KMS-11 (cell line): ENCODE data around the gene RAP2C.

Experiments used
- H2AFZ ChIP-seq: fragments of 200-600 bp; sonication (generic); 2 replicates; pipeline ENCODE4 v1.6.1; 2016; ENCODE audit warnings: antibody characterized with exemption, mixed run types, low read depth
- H3K27ac ChIP-seq: fragments of 200-600 bp; sonication (generic); 2 replicates; pipeline ENCODE4 v1.6.1; 2016; ENCODE audit warnings: mild to moderate bottlenecking, mixed run types
- H3K27me3 ChIP-seq: fragments of 200-600 bp; sonication (generic); 2 replicates; pipeline ENCODE4 v1.6.1; 2017; ENCODE audit warnings: mild to moderate bottlenecking, low read depth, mixed run types, moderate library complexity; ENCODE audit not compliant: insufficient read depth
- H3K36me3 ChIP-seq: fragments of 200-600 bp; sonication (generic); 2 replicates; pipeline ENCODE4 v1.6.1; 2017; ENCODE audit warnings: mild to moderate bottlenecking, mixed run types; ENCODE audit not compliant: insufficient read depth
- H3K4me1 ChIP-seq: fragments of 200-600 bp; sonication (generic); 2 replicates; pipeline ENCODE4 v1.6.1; 2016; ENCODE audit warnings: mild to moderate bottlenecking, low read depth, mixed run types; ENCODE audit not compliant: poor library complexity, severe bottlenecking
- H3K4me2 ChIP-seq: fragments of 200-600 bp; sonication (generic); 2 replicates; pipeline ENCODE4 v1.7.0; 2016; ENCODE audit warnings: mild to moderate bottlenecking, mixed run types
- H3K4me3 ChIP-seq: fragments of 200-600 bp; sonication (generic); IDR thresholded peaks from 2 replicates; pipeline ENCODE4 v1.6.1; 2017; ENCODE audit warnings: low read depth, low read length, mixed read lengths; ENCODE audit not compliant: insufficient read depth
- H3K79me2 ChIP-seq: fragments of 200-600 bp; sonication (generic); 2 replicates; pipeline ENCODE4 v1.6.1; 2016; ENCODE audit warnings: low read depth, mixed run types; ENCODE audit not compliant: insufficient read depth
- H3K9ac ChIP-seq: fragments of 200-600 bp; sonication (generic); 2 replicates; pipeline ENCODE4 v1.6.1; 2016; ENCODE audit warnings: mild to moderate bottlenecking, mixed run types
- H4K20me1 ChIP-seq: fragments of 200-600 bp; sonication (generic); 2 replicates; pipeline ENCODE4 v1.6.1; 2016; ENCODE audit warnings: mild to moderate bottlenecking, mixed run types; ENCODE audit not compliant: insufficient read depth
- CTCF ChIP-seq: fragments of 200-600 bp; sonication (generic); conservative IDR thresholded peaks from 2 replicates; pipeline ENCODE4 v1.6.1; 2017; ENCODE audit warnings: low read depth, mild to moderate bottlenecking, antibody characterized with exemption, low read length, moderate library complexity, mixed read lengths

RAP2C gene

DNA sequence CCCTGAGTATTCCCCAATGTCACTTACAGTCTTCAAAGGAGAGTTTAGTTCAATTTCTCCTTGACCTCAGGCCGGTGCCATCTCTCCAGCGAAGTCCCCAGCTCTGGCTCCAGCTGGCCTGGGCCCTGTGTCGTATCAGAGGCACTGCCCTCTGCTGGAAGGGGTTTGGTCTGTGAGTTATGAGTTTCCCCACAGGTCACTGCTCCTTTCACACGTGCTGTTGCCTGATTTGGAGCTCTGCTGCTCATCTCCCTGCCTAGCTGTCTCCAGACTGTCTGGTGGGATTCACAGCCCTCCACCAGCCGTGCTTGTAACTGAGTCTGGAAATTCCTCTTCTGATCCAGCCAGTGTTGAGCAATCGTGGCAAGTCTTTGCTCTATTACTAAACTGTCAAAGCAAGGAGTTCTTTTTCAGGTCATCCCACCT lies at the start of gene RAP2C:
TSS of gene RAP2C (minus strand) at position 105 of the 426 bp plus-strand sequence. CDS start 2,179 bp downstream, outside the sequence.
- TF ChIP-seq CTCF, result peak; percentile 8; the same call in 1 of the 2 replicates
- peaks cover 27% of the 10 kb centered on the region for H3K4me1 ChIP-seq
- H4K20me1 ChIP-seq, result no peaks in the 10 kb centered on the region; the same call in 1 of the 2 replicates
- no peaks in the 10 kb centered on the region for H3K36me3 ChIP-seq
- peak within 1 kb of the TSS; percentile 95 for H3K4me2 ChIP-seq
- peak within 1 kb of the TSS; percentile 64 for H2AFZ ChIP-seq
- H3K27ac ChIP-seq, result peak within 1 kb of the TSS; percentile 79
- peaks cover 19% of the 10 kb centered on the region for H3K79me2 ChIP-seq
- H3K4me3 ChIP-seq, result no peak within 1 kb of the TSS
- peak within 1 kb of the TSS; percentile 76 for H3K9ac ChIP-seq
- H3K27me3 ChIP-seq, result no peaks in the 10 kb centered on the region

- no peak for TF ChIP-seq CTCF
Measured at GRCh38 chrX:132267392-132267791, 48.1 kb upstream of the RAP2C start.

DNA sequence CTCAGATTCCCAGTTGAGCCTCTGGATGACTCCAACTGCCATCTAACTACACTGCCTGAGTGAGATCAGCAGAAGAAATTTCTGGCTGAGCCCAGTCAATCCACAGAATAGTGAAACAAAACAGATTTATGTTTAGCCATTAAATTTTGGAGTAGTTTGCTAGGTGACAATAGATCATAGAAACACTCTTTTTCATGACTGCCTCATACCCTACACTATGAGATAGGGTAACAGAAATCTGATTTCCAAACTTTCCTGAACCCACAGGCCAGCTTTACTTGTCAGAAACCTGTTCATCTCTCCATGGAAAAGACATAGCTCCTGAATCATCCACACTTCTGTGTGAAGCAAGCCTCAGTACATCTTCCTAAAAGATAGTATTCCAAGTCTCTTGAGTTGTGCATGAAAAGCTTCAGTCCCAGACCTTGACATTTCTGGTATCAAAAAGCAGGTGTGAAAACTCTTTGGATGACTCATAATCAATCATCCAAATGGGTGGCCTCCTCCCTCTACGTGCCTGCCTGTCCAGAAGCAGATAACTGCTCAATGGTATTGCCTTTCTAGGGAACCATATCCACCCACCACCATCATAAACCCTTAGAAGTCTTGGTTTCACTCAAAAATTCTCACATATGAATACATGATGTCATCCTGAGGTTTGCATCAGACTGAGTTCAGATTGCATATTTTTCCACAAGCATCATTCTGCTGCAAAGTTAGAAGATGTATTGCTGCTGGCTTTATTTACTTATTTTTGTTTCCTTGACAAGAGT lies 47.5 kb upstream of the RAP2C start:
- Histone ChIP-seq H3K9ac (no peak overlapping the region), H3K4me3 (no peak overlapping the region), H2AFZ (no peak overlapping the region), H3K79me2 (no peaks in the 10 kb centered on the region), H3K4me1 (no peaks in the 10 kb centered on the region), H4K20me1 (no peaks in the 10 kb centered on the region), H3K27me3 (no peaks in the 10 kb centered on the region), H3K4me2 (no peak overlapping the region), H3K36me3 (no peaks in the 10 kb centered on the region), H3K27ac (no peak overlapping the region)
- no peak for TF ChIP-seq CTCF

More at GRCh38 chrX:132267392-132267791, 48.1 kb upstream of the RAP2C start:
- Histone ChIP-seq H3K9ac (no peak overlapping the region), H3K79me2 (no peaks in the 10 kb centered on the region), H4K20me1 (no peaks in the 10 kb centered on the region), H3K27me3 (no peaks in the 10 kb centered on the region), H3K4me3 (no peak overlapping the region), H3K4me1 (no peaks in the 10 kb centered on the region), H3K4me2 (no peak overlapping the region), H3K27ac (no peak overlapping the region), H3K36me3 (no peaks in the 10 kb centered on the region), H2AFZ (no peak overlapping the region)

DNA sequence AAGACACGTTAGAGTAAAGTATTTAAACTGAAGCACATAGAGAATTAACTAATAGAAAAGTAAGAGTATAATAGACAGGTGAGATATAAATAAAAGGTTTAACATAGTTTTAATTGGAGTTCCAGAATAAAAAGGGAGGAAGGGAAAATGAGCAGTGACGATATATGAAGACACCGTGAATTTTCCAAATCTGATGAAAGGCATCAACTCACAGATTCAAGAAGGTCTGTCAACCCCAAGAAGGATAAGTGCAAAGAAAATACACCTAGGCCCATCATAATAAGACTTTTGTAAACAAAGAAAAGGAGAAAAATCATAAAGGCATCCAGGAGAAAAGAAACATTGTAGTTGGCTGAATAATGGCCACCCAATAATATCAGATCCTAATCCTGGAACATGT lies 43.9 kb upstream of the RAP2C start:
- no peak overlapping the region for H3K4me2 ChIP-seq
- no peak overlapping the region for H3K9ac ChIP-seq
- H3K36me3 ChIP-seq, result no peaks in the 10 kb centered on the region
- no peak for TF ChIP-seq CTCF
- no peaks in the 10 kb centered on the region for H3K79me2 ChIP-seq
- no peak overlapping the region for H3K27ac ChIP-seq
- H2AFZ ChIP-seq, result no peak overlapping the region
- no peak overlapping the region for H3K4me3 ChIP-seq
- H4K20me1 ChIP-seq, result no peaks in the 10 kb centered on the region
- H3K27me3 ChIP-seq, result no peaks in the 10 kb centered on the region
- H3K4me1 ChIP-seq, result no peaks in the 10 kb centered on the region
